ENCODE data around the gene SFN.

DNA sequence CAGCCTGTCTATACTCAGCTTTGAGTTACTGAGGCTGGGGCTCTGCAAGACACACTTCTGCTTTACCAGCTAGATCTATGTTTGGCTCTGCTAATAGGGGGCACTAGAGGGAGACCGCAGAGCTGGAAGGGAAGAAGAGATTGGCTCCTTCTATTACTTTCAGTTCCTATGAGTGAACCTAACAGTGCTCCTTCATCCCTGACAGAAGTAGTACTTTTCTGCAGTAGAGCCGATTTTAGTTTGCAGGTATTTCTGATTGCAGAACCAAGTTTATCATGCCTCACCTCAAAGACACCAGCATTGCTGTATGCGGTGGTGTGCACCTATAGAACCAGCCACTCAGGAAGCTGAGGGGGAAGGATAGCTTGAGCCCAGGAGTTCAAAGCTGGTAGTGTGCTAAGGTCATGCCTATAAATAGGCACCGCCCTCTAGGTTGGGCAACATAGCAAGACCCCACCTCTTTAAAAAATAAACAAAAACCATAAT lies 42.1 kb upstream of the SFN start:
- TF ChIP-seq, protein P1, sequence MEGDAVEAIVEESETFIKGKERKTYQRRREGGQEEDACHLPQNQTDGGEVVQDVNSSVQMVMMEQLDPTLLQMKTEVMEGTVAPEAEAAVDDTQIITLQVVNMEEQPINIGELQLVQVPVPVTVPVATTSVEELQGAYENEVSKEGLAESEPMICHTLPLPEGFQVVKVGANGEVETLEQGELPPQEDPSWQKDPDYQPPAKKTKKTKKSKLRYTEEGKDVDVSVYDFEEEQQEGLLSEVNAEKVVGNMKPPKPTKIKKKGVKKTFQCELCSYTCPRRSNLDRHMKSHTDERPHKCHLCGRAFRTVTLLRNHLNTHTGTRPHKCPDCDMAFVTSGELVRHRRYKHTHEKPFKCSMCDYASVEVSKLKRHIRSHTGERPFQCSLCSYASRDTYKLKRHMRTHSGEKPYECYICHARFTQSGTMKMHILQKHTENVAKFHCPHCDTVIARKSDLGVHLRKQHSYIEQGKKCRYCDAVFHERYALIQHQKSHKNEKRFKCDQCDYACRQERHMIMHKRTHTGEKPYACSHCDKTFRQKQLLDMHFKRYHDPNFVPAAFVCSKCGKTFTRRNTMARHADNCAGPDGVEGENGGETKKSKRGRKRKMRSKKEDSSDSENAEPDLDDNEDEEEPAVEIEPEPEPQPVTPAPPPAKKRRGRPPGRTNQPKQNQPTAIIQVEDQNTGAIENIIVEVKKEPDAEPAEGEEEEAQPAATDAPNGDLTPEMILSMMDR (IDR thresholded peaks at IDR 0.05; ENCODE audit: extremely low read depth in 1 of 2, insufficient read depth in 1 of 2, low read depth in 1 of 2, low read length in 2 of 2): peak in 1 of 2 donors; percentile 7
- TF ChIP-seq EZH2 (IDR thresholded peaks at IDR 0.05; ENCODE audit: borderline replicate concordance, low read depth, low read length, severe bottlenecking) (no peak), POLR2A (IDR thresholded peaks at IDR 0.05; ENCODE audit: low read depth, low read length) (no peak), POLR2AphosphoS5 (IDR thresholded peaks at IDR 0.05; ENCODE audit: insufficient read depth, low read depth, low read length) (no peak), MYC (IDR thresholded peaks at IDR 0.05; ENCODE audit: low read depth, low read length) (no peak)
